DOHH2 (cell line): ENCODE measurements around the gene LRRC3.

Experiments
- H3F3A ChIP-seq: fragments of 200-600 bp; sonication (generic), shearing (Covaris generic); 2 replicates; pipeline ENCODE4 v1.6.0; 2016; ENCODE audit warnings: antibody characterized with exemption, mild to moderate bottlenecking; ENCODE audit not compliant: control insufficient read depth, insufficient read depth
- H3K27ac ChIP-seq: fragments of 200-600 bp; sonication (generic); 2 replicates; pipeline ENCODE4 v1.5.1; 2014; ENCODE audit warnings: low read depth, mild to moderate bottlenecking, low read length, moderate library complexity
- H3K27me3 ChIP-seq: fragments of 200-600 bp; sonication (generic); 2 replicates; pipeline ENCODE4 v1.6.1; 2014; ENCODE audit warnings: mild to moderate bottlenecking, low read length, mixed read lengths; ENCODE audit not compliant: control insufficient read depth
- H3K36me3 ChIP-seq: fragments of 200-600 bp; sonication (generic); 2 replicates; pipeline ENCODE4 v1.6.1; 2014; ENCODE audit warnings: mild to moderate bottlenecking, low read length, moderate library complexity, mixed read lengths; ENCODE audit not compliant: control insufficient read depth
- H3K4me1 ChIP-seq: fragments of 200-600 bp; sonication (generic); 2 replicates; pipeline ENCODE4 v1.6.1; 2014; ENCODE audit warnings: mild to moderate bottlenecking, low read length, mixed read lengths; ENCODE audit not compliant: control insufficient read depth
- H3K4me2 ChIP-seq: fragments of 200-600 bp; sonication (generic); 2 replicates; pipeline ENCODE4 v1.6.0; 2014; ENCODE audit warnings: mild to moderate bottlenecking, low read length, moderate library complexity
- H3K4me3 ChIP-seq: fragments of 200-600 bp; sonication (generic); 2 replicates; pipeline ENCODE4 v1.5.1; 2014; ENCODE audit warnings: mild to moderate bottlenecking, low read length, mixed read lengths
- H3K79me2 ChIP-seq: fragments of 200-600 bp; sonication (generic); 2 replicates; pipeline ENCODE4 v1.6.1; 2014; ENCODE audit warnings: mild to moderate bottlenecking, low read length, mixed read lengths; ENCODE audit not compliant: control insufficient read depth
- H3K9me2 ChIP-seq: fragments of 200-600 bp; sonication (generic); replicated peaks from 2 replicates; pipeline ENCODE4 v1.6.1; 2014; ENCODE audit warnings: mild to moderate bottlenecking, low read length, mixed read lengths; ENCODE audit not compliant: control insufficient read depth
- H3K9me3 ChIP-seq: fragments of 200-600 bp; sonication (generic); 2 replicates; pipeline ENCODE4 v1.6.1; 2014; ENCODE audit warnings: antibody characterized with exemption, low read length, mixed read lengths; ENCODE audit not compliant: control insufficient read depth, insufficient read depth
- H4K20me1 ChIP-seq: fragments of 200-600 bp; sonication (generic); 2 replicates; pipeline ENCODE4 v1.6.0; 2014; ENCODE audit warnings: low read depth, mild to moderate bottlenecking, antibody characterized with exemption, low read length, moderate library complexity; ENCODE audit not compliant: control insufficient read depth, insufficient read depth
- EZH2phosphoT487 ChIP-seq: fragments of 200-600 bp; sonication (generic); IDR thresholded peaks from 2 replicates; pipeline ENCODE4 v1.6.1; 2017; ENCODE audit warnings: borderline replicate concordance, mild to moderate bottlenecking, antibody characterized with exemption, low read length, moderate library complexity, mixed read lengths
- TF ChIP-seq, protein P1 (sequence below): fragments of 200-600 bp; sonication (generic); IDR thresholded peaks from one replicate; pipeline ENCODE4 v1.5.1; 2014; ENCODE audit warnings: antibody characterized with exemption, mild to moderate bottlenecking, low read depth, low read length; ENCODE audit not compliant: poor library complexity, severe bottlenecking

LRRC3 gene

DNA sequence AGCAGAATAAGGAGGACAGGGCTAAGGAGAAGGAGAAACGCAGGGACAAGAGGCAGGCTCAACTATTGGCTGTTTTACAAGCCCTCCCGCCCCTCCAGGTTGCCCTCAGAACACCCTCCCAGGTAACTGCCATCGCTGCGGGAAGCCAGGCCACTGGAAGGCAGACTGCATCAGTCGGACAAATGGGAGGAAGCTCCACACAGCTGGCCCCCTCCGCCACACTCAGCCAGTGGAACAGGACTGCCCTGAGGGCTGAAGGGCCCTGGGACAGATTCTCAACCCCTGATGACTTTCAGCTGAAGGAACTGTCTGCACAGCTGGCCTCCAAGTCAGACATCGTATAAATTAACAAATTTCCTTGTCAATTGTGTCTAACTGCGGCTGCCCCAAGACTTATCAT, 21.8 kb downstream of the LRRC3 start:
- no peaks in the 10 kb centered on the region for H3K4me1 ChIP-seq
- no peaks in the 10 kb centered on the region for H3K36me3 ChIP-seq
- H3K9me3 ChIP-seq = no peaks in the 10 kb centered on the region
- H3K27ac ChIP-seq = no peak overlapping the region
- H3F3A ChIP-seq = no peaks in the 10 kb centered on the region
- no peak overlapping the region for H3K4me2 ChIP-seq
- H3K4me3 ChIP-seq = no peak overlapping the region
- H3K27me3 ChIP-seq = no peaks in the 10 kb centered on the region
- no peaks in the 10 kb centered on the region for H3K9me2 ChIP-seq
- no peaks in the 10 kb centered on the region for H4K20me1 ChIP-seq
- no peaks in the 10 kb centered on the region for H3K79me2 ChIP-seq
- TF ChIP-seq EZH2phosphoT487 = no peak
- TF ChIP-seq, protein P1, sequence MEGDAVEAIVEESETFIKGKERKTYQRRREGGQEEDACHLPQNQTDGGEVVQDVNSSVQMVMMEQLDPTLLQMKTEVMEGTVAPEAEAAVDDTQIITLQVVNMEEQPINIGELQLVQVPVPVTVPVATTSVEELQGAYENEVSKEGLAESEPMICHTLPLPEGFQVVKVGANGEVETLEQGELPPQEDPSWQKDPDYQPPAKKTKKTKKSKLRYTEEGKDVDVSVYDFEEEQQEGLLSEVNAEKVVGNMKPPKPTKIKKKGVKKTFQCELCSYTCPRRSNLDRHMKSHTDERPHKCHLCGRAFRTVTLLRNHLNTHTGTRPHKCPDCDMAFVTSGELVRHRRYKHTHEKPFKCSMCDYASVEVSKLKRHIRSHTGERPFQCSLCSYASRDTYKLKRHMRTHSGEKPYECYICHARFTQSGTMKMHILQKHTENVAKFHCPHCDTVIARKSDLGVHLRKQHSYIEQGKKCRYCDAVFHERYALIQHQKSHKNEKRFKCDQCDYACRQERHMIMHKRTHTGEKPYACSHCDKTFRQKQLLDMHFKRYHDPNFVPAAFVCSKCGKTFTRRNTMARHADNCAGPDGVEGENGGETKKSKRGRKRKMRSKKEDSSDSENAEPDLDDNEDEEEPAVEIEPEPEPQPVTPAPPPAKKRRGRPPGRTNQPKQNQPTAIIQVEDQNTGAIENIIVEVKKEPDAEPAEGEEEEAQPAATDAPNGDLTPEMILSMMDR = no peak

DNA sequence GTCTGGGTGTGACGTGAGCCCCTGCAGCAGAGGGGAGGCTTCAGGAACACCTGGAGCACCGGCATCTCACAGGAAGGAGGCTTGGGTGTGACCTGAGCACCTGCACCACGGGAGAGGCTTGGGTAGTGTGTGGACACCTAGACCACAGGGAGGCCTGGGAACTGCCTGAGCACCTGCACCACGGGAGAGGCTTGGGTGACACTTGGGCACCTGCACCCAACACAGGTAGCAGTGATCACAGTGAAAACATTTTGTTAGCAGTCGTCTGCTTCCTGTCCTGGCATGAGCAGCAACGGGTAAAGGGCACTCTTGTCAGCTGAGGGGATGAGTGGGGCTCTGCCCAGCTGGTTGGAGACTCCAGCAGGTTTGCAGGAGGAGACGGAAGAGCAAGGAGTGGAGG, 22.4 kb downstream of the LRRC3 start:
- Histone ChIP-seq H3K4me3 (no peak overlapping the region), H3K36me3 (no peaks in the 10 kb centered on the region), H3K4me1 (no peaks in the 10 kb centered on the region), H3K27me3 (no peaks in the 10 kb centered on the region), H3K9me2 (no peaks in the 10 kb centered on the region), H3K4me2 (no peak overlapping the region), H3K79me2 (no peaks in the 10 kb centered on the region), H3K27ac (no peak overlapping the region), H3K9me3 (no peaks in the 10 kb centered on the region), H4K20me1 (no peaks in the 10 kb centered on the region), H3F3A (no peaks in the 10 kb centered on the region)
- TF ChIP-seq EZH2phosphoT487 = no peak
- TF ChIP-seq, protein P1 = no peak

DNA sequence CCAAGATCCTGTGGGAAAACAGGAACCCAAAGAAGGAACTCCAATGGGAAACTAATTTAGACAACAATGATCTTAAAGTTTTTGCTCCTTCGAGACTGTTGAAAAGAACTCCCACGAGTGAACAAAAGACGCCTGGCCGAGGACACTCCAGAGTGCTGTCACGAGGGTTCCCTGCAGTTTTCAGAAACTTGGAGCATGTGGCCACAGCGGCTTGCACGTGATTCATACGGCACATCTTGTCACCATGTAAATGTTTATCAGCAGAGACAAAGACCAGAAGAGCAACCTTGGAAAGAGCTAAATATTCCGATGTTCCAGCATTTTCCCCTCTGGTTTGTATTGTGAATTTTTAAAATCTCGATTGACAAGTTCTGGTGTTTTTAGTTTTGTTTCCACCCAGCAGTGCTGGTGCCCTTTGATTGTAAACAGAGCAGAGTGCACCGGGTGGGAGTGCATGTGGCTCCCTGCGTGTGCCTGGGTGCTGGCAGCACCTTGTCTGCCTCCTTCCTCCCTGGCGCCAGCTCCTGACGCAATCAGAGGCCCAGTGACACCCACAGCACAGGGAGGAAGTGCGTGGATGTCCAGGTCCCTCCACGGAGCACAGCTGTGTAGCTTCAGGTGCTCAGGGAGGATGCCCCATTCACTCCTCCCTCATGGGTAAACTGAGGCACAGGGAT, 23.0 kb downstream of the LRRC3 start:
- Histone ChIP-seq H4K20me1 (no peaks in the 10 kb centered on the region), H3K27me3 (no peaks in the 10 kb centered on the region), H3K36me3 (no peaks in the 10 kb centered on the region), H3K4me1 (no peaks in the 10 kb centered on the region), H3F3A (no peaks in the 10 kb centered on the region), H3K9me2 (no peaks in the 10 kb centered on the region), H3K4me2 (no peak overlapping the region), H3K9me3 (no peaks in the 10 kb centered on the region), H3K27ac (no peak overlapping the region), H3K79me2 (no peaks in the 10 kb centered on the region), H3K4me3 (no peak overlapping the region)
- TF ChIP-seq, protein P1 = no peak
- TF ChIP-seq EZH2phosphoT487 = no peak
